ENCODE measurements around the gene HTR4. TPM values are rescaled to one million over a fixed set of nuclear protein-coding genes. Genes with fewer than 3 reads are reported as not detected.

The HTR4 gene, protein sequence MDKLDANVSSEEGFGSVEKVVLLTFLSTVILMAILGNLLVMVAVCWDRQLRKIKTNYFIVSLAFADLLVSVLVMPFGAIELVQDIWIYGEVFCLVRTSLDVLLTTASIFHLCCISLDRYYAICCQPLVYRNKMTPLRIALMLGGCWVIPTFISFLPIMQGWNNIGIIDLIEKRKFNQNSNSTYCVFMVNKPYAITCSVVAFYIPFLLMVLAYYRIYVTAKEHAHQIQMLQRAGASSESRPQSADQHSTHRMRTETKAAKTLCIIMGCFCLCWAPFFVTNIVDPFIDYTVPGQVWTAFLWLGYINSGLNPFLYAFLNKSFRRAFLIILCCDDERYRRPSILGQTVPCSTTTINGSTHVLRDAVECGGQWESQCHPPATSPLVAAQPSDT
- not detected in 2 replicates for total RNA-seq (2014; rRNA removed; shearing (Covaris generic))

DNA sequence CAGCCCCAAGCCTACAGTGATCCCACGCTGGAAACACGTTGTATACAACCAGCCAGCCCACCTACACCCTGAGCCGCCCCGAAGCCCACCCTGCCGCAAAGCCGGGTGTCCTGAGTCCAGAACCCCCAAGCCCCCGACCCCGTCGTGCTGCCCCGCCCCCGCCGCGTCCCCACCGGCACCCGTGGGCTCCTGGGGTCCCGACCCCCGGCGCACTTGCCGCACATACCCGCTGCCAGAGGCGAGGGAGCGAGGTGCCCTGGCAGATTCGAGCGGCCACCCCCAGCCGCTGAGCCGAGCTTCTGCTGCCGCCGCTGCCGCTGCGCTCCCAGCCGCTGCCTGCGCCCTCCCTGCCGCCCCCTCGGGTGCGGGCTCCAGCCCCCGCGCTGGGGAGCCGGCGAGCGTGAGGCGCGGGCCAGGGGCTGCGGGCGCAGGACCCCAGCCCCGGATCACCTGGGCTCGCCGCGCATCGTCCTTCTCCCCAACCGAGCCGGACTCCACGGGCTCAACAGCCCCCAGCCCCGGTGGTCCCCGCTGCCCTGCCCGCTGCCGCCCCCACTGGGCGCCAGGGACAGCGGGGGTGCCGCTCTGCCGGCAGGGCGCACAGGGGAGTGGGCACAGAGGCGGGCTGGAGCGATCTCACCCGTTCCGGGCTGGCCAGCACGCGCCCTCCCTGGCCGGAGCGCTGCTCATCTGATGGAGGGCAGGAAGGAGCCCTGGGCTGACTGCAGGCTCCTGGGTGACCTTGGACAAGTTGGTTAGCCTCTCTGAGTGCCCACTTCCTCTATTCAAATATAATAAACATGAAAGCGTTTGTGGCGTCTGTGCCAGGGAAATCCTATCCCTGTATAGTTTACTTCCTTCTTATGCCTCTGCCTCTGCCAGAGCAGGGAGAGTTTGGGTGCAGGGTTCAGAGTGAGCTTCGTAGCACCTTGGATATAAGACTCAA lies at the start of gene HTR4:
Gene HTR4 (minus strand): TSS at position 692 of the 946 bp plus-strand sequence. CDS start 17,513 bp downstream, outside the sequence.
- DNase-seq (ENCODE audit: low read depth in 1 of 2, low spot score in 2 of 2), result no peak
- no peaks in the 10 kb centered on the region for H3K36me3 ChIP-seq
- no peak within 1 kb of the TSS for H3K4me3 ChIP-seq
- H3K27ac ChIP-seq, result no peak within 1 kb of the TSS
- H3K4me1 ChIP-seq (replicated peaks), result no peaks in the 10 kb centered on the region
- no peaks in the 10 kb centered on the region for H3K9me3 ChIP-seq (replicated peaks)
- peaks cover 48% of the 10 kb centered on the region for H3K27me3 ChIP-seq (replicated peaks)

DNA sequence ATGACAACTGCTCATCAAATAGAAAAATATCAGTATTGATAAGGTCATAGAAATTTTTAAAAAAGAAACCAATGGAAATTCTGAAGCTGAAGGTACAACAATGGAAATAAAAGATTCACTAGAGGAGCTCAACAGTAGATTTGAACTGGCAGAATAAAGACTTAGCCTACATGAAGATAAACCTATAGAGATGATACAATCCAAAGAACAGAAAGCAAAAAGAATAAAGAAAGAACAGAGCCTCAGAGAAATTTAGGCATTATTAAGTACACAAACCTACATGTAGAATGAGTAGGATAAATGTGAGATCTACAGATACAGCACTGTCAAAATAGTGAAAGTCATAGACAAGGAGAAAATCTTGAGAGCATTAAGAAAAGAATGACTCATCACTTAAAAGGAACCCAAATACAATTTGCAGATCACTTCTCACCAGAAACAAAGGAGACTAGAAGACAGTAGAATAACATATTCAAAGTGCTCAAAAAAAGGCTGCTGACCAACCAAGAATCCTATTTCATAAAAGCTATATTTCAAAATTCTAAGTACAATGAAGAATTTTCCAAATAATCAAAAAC lies 47.8 kb upstream of the HTR4 start:
- no peaks in the 10 kb centered on the region for H3K9me3 ChIP-seq (replicated peaks)
- DNase-seq (ENCODE audit: low read depth in 1 of 2, low spot score in 2 of 2), result no peak

DNA sequence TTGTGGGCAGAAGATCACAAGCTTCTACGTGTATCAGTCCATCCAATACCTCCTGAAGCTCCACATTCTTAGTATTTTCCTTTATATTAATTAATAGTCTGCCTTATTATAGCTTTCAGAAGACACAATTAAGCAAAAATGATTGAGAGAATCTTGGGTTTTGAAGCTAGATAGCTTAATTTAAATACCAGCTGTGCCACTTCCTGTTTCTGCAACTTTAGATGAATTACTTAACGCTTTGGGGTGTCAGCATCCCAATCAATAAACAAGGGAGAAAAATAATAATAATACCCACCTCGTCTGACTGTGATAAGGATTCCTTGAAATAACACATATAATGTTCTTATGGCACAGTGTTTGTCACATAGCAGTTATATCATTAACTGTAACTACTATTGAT lies 44.7 kb upstream of the HTR4 start:
- DNase-seq (ENCODE audit: low read depth in 1 of 2, low spot score in 2 of 2), result no peak
- H3K4me1 ChIP-seq (replicated peaks), result no peaks in the 10 kb centered on the region
- H3K9me3 ChIP-seq (replicated peaks), result no peaks in the 10 kb centered on the region
- H3K27me3 ChIP-seq (replicated peaks), result no peaks in the 10 kb centered on the region
- no peaks in the 10 kb centered on the region for H3K36me3 ChIP-seq
- no peak overlapping the region for H3K4me3 ChIP-seq
- H3K27ac ChIP-seq, result no peak overlapping the region

More for the DNA sequence above, 47.8 kb upstream of the HTR4 start:
- no peak overlapping the region for H3K4me3 ChIP-seq
- H3K36me3 ChIP-seq, result no peaks in the 10 kb centered on the region
- H3K27ac ChIP-seq, result no peak overlapping the region
- no peaks in the 10 kb centered on the region for H3K4me1 ChIP-seq (replicated peaks)
- H3K27me3 ChIP-seq (replicated peaks), result no peaks in the 10 kb centered on the region

DNA sequence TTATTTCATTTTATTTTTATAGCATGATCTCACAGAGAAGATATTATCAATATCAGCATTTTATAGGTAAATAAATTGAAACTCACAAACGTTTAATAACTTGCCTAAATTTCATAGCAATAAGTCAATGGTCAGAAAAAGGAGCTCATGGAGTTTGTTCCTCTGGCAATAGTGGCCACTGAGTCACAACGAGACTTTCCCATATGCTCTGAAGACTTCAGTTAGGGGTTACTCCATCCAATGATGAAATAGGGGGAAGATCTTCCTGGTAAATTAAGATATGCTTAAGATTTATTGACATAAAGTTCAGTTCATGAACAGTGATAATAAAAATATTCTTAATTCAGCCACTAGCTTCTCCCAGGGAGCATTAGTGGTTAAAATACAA lies 43.5 kb upstream of the HTR4 start:
- Histone ChIP-seq H3K9me3 (replicated peaks) (no peaks in the 10 kb centered on the region), H3K4me3 (no peak overlapping the region), H3K4me1 (replicated peaks) (no peaks in the 10 kb centered on the region), H3K27ac (no peak overlapping the region), H3K27me3 (replicated peaks) (no peaks in the 10 kb centered on the region), H3K36me3 (no peaks in the 10 kb centered on the region)
- no peak for DNase-seq (ENCODE audit: low read depth in 1 of 2, low spot score in 2 of 2)

DNA sequence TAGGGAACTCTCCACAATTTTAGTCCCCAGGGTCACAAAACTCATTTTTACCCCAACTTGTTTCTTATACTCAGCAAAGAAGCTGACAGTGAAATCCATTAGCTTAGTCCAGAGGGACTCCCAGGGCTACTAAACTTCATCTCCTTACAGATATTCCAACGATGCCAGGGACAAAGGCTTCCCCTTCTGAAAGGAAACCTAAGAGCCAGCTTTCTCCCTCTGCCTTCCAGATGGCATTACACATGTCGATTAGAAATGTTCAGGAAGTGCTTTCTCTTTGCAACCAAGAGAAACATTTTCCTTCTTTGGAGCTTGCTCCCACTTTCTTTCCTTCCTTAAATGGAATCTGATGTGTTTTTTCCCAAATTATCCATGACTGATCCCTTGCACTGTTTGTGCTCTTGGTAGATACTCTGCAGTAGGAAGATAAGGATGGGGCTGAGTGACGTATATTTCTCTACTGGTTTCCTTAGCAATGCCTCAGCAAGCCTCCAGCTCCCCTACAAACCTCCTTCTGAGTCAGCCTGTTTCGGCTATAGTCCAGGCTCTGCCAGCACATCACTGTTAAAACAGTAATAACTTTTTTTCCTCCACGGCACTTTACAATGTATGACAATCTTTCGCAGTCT lies 43.0 kb upstream of the HTR4 start:
- Histone ChIP-seq H3K4me1 (replicated peaks) (no peaks in the 10 kb centered on the region), H3K36me3 (no peaks in the 10 kb centered on the region), H3K27me3 (replicated peaks) (no peaks in the 10 kb centered on the region), H3K27ac (no peak overlapping the region), H3K4me3 (no peak overlapping the region), H3K9me3 (replicated peaks) (no peaks in the 10 kb centered on the region)
- DNase-seq (ENCODE audit: low read depth in 1 of 2, low spot score in 2 of 2), result no peak

DNA sequence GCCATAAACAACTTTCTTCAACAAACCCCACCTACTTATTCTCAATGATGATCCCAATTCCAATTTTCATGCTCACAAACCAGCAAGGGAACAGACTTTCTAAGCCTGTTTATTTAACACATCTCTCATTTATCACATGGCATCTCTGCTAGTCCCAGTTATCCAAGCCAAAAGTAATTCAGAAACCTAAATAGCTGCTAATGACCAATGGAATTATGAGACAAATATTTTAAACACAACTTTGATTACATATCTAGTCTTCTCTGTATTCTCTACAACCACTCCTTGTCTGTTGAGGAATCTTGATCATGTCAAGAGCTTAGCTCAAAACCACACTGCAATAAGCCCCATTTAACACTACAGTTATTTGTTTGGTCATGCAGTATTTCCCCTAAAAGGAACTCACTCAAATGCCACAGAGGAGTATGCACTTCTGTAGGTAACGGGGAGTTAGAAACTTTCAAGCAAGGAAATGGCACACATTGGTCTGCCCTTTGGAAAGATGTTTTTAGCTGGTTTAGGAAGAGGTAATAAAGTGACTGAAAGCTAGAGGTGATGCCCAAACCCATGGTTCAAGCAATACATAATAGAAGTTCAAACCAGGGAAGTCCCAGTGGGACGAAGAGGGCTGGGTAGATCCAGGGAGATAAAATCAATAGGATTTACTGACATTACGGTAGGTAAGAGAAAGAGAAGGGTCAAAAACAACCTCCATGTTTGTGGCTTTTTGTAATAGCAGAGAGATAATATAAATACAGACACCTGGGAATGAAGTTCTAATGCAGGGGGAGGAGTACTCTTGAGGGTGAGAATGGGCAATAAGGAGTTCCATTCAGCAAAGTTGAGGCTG lies 42.1 kb upstream of the HTR4 start:
- Histone ChIP-seq H3K36me3 (no peaks in the 10 kb centered on the region), H3K4me1 (replicated peaks) (no peaks in the 10 kb centered on the region)
- DNase-seq (ENCODE audit: low read depth in 1 of 2, low spot score in 2 of 2), result no peak

DNA sequence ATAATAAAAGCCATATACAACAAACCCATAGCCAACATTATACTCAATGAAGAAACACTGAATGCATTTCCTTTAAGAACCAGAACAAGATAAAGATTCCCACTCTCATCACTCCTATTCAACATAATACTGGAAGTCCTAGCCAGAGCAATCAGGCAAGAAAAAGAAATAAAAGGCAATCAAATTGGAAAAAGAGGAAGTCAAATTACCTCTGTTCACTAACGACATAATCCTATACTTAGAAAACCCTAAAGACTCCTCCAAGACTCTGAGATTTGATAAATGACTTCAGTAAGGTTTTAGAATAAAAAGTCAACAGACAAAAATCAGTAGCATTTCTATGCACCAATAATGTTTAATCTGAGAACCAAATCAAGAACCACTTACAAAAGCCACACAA lies 36.6 kb upstream of the HTR4 start:
- Histone ChIP-seq H3K9me3 (replicated peaks) (no peaks in the 10 kb centered on the region), H3K4me1 (replicated peaks) (no peaks in the 10 kb centered on the region), H3K36me3 (no peaks in the 10 kb centered on the region), H3K4me3 (no peak overlapping the region), H3K27me3 (replicated peaks) (0 out of 2 replicates have a peak, but pooled peaks cover 3% of the 10 kb centered on the region), H3K27ac (no peak overlapping the region)
- no peak for DNase-seq (ENCODE audit: low read depth in 1 of 2, low spot score in 2 of 2)

More for the DNA sequence above, 42.1 kb upstream of the HTR4 start:
- Histone ChIP-seq H3K4me3 (no peak overlapping the region), H3K27me3 (replicated peaks) (no peaks in the 10 kb centered on the region), H3K9me3 (replicated peaks) (no peaks in the 10 kb centered on the region), H3K27ac (no peak overlapping the region)

DNA sequence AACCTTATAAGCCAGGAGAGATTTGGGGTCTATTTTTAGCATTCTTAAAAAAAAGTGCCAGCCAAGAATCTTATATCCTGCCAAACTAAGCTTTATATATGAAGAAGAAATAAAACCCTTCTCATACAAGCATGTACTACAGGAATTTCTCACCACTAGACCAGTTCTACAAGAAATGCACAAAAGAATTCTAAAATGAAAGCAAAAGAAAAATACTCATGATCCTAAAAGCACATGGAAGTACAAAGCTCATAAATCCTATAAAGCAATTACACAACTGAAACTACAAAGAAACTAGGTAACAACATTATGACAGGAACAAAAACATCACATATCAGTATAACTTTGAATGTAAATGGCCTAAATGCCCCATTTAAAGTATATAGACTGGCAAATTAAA lies 34.5 kb upstream of the HTR4 start:
- Histone ChIP-seq H3K4me3 (no peak overlapping the region), H3K27me3 (replicated peaks) (0 out of 2 replicates have a peak, but pooled peaks cover 7% of the 10 kb centered on the region), H3K4me1 (replicated peaks) (no peaks in the 10 kb centered on the region), H3K36me3 (no peaks in the 10 kb centered on the region), H3K9me3 (replicated peaks) (no peaks in the 10 kb centered on the region), H3K27ac (no peak overlapping the region)
- no peak for DNase-seq (ENCODE audit: low read depth in 1 of 2, low spot score in 2 of 2)

DNA sequence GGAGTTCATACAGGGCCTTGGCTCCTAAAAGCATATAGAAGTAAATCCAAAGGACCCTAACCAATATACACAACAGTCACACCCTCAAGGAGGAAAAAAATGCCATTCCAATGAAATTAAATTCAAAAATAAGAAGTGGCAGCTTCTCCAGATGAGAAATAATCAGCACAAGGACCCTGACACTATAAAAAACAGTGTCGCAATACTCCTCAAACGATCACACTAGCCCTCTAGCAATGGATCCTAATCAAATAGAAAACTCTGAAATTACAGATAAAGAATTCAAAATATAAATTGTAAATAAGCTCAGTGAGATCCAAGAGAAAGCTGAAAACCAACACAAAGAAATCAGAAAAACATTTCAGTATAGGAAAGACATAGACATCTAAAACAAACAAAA lies 33.5 kb upstream of the HTR4 start:
- Histone ChIP-seq H3K4me3 (no peak overlapping the region), H3K27ac (no peak overlapping the region), H3K4me1 (replicated peaks) (no peaks in the 10 kb centered on the region), H3K36me3 (no peaks in the 10 kb centered on the region), H3K9me3 (replicated peaks) (no peaks in the 10 kb centered on the region), H3K27me3 (replicated peaks) (0 out of 2 replicates have a peak, but pooled peaks cover 7% of the 10 kb centered on the region)
- no peak for DNase-seq (ENCODE audit: low read depth in 1 of 2, low spot score in 2 of 2)

DNA sequence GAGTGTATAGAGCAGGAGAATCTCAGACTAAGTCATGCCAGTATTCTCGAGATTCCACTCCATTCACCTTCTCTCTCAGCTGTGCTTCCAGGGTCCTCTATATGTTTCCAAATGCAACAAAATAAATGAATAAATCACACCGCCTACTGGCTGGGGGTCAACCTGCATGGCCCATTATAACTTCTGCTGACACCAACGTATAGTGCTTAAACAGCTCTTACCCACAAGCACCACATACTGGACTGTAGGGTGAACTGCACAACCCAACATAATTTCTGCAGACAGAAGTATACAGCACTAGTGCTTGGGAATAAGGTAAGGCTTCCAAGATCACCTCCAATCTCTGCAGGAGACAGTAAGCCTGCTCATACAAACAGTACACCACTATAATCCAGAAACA lies 33.1 kb upstream of the HTR4 start:
- H3K4me1 ChIP-seq (replicated peaks), result no peaks in the 10 kb centered on the region
- no peaks in the 10 kb centered on the region for H3K9me3 ChIP-seq (replicated peaks)
- no peak for DNase-seq (ENCODE audit: low read depth in 1 of 2, low spot score in 2 of 2)
- H3K27ac ChIP-seq, result no peak overlapping the region
- no peaks in the 10 kb centered on the region for H3K36me3 ChIP-seq
- 0 out of 2 replicates have a peak, but pooled peaks cover 7% of the 10 kb centered on the region for H3K27me3 ChIP-seq (replicated peaks)
- no peak overlapping the region for H3K4me3 ChIP-seq

DNA sequence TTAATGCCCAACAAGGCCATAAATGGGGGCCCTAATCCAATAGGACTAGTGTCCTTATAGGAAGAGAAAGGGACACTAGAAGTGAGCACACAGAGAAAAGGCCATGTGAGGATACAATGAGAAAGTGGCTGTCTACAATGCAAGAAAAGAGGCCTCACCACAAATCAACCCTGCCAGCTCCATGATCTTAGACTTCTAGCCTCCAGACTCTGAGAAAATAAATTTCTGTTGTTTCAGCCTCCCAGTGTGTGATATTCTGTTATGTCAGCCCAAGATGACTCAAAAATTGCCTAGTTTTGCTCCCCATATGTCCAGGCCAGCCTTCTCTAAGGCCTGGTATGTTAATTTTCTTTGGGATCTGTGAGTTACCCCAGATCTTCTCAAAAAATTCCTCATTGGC lies 32.3 kb upstream of the HTR4 start:
- Histone ChIP-seq H3K27ac (no peak overlapping the region), H3K27me3 (replicated peaks) (peaks cover 9% of the 10 kb centered on the region; the same call in 1 of the 2 replicates), H3K36me3 (no peaks in the 10 kb centered on the region), H3K9me3 (replicated peaks) (no peaks in the 10 kb centered on the region), H3K4me3 (no peak overlapping the region), H3K4me1 (replicated peaks) (no peaks in the 10 kb centered on the region)
- DNase-seq (ENCODE audit: low read depth in 1 of 2, low spot score in 2 of 2), result no peak

DNA sequence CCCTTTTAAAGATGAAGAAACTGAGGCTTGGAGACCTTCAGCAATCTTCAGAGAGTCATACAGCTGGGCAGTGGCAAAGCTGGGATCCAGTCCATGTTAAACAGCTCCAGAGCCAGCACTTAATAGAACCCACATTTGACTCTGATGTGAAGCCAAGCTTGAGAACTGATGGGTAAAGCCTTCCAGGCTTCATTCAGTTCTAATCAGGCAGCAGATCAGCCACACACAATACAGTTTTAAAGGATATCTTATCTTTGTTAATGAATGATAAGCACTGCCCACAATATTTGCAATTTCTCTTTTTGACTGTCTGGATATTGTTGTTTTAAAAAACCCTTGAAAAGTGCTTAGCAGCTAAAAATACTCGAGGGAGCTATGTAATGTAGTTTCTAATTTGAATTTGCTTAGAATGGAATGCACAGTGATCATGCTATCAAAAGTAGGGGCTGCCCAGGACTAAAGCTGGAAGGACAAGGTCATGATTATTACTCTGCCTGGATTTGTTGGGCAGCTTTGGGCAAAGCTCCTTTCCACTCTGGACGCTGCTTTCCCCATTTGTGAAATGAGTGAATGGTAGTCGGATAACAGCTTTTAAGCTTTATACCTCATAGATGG lies 31.3 kb upstream of the HTR4 start:
- no peaks in the 10 kb centered on the region for H3K9me3 ChIP-seq (replicated peaks)
- peaks cover 14% of the 10 kb centered on the region; the same call in 1 of the 2 replicates for H3K27me3 ChIP-seq (replicated peaks)
- no peak for DNase-seq (ENCODE audit: low read depth in 1 of 2, low spot score in 2 of 2)
- H3K36me3 ChIP-seq, result no peaks in the 10 kb centered on the region
- H3K4me3 ChIP-seq, result no peak overlapping the region
- H3K4me1 ChIP-seq (replicated peaks), result no peaks in the 10 kb centered on the region
- H3K27ac ChIP-seq, result no peak overlapping the region
